ENCODE measurements around the gene MN1.

GRCh38 chr22:27811778-27812177 lies 10.2 kb upstream of the MN1 start:
- TF ChIP-seq, protein P1, sequence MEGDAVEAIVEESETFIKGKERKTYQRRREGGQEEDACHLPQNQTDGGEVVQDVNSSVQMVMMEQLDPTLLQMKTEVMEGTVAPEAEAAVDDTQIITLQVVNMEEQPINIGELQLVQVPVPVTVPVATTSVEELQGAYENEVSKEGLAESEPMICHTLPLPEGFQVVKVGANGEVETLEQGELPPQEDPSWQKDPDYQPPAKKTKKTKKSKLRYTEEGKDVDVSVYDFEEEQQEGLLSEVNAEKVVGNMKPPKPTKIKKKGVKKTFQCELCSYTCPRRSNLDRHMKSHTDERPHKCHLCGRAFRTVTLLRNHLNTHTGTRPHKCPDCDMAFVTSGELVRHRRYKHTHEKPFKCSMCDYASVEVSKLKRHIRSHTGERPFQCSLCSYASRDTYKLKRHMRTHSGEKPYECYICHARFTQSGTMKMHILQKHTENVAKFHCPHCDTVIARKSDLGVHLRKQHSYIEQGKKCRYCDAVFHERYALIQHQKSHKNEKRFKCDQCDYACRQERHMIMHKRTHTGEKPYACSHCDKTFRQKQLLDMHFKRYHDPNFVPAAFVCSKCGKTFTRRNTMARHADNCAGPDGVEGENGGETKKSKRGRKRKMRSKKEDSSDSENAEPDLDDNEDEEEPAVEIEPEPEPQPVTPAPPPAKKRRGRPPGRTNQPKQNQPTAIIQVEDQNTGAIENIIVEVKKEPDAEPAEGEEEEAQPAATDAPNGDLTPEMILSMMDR (IDR thresholded peaks at IDR 0.05), result no peak
- no peak for TF ChIP-seq POLR2A (IDR thresholded peaks at IDR 0.05)
